Mesodermal cell (in vitro differentiated cells): Measurements from ENCODE around the gene TIMM44.

Source experiments
- H3K27ac ChIP-seq: 2 replicates; pipeline ENCODE4 v1.7.0; 2013; ENCODE audit warnings: mild to moderate bottlenecking, low read depth, low read length, moderate library complexity; ENCODE audit not compliant: severe bottlenecking
- H3K36me3 ChIP-seq: 2 replicates; pipeline ENCODE4 v1.7.1; 2013; ENCODE audit warnings: mild to moderate bottlenecking, low read length, moderate library complexity; ENCODE audit not compliant: control insufficient read depth, insufficient read depth
- H3K4me1 ChIP-seq: one replicate; pipeline ENCODE4 v1.7.1; 2013; ENCODE audit warnings: mild to moderate bottlenecking, low read length; ENCODE audit not compliant: insufficient read depth, control insufficient read depth, poor library complexity, severe bottlenecking
- H3K4me3 ChIP-seq: 2 replicates; pipeline ENCODE4 v1.7.0; 2013; ENCODE audit warnings: low read length, control low read depth, mild to moderate bottlenecking; ENCODE audit not compliant: insufficient read depth, poor library complexity, severe bottlenecking; ENCODE audit errors: extremely low read depth
- H3K9me3 ChIP-seq: 2 replicates; pipeline ENCODE4 v1.7.1; 2013; ENCODE audit warnings: mild to moderate bottlenecking, low read length, moderate library complexity; ENCODE audit not compliant: control insufficient read depth
- WGBS, 2 experiments: methylation state at CpG; one replicate each; pipeline ENCODE4 v1.1.5; 2013; ENCODE audit warnings: missing lambda C conversion rate in 2 of 2; ENCODE audit not compliant: insufficient coverage in 2 of 2; 5-methylcytosine and 5-hydroxymethylcytosine counted together

TIMM44 gene

GRCh38 chr19:7982651-7983099 lies 39.2 kb upstream of the TIMM44 start:
- Histone ChIP-seq H3K4me3 (no peak overlapping the region), H3K4me1 (peaks cover 12% of the 10 kb centered on the region), H3K36me3 (peaks cover 98% of the 10 kb centered on the region), H3K27ac (no peak overlapping the region), H3K9me3 (no peaks in the 10 kb centered on the region)
- WGBS, 2 experiments = 89 to 96% methylated on average over 19 to 21 of the region's 21 CpGs

DNA sequence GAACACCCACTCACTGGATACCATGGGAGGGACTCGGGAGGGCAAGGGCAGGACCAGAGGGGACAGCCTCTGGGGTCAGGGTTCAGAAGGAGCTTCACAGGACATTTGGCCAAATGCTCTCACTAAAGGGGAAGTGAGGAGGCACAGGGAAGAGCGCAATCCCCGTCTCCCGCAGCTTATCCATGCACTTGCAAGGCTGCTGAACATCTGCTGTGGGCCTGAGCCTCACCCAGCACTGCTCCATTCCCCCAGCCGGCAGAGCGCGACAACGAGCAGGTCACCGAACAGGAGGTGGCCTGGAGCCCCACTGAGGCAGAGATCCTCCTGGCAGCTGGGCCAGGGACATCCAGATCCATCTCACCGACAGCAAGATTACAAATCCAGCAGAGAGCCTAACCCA lies 38.6 kb upstream of the TIMM44 start:
- peaks cover 98% of the 10 kb centered on the region for H3K36me3 ChIP-seq
- WGBS, 2 experiments = 99 to 100% methylated on average over 2 to 10 of the region's 10 CpGs

GRCh38 chr19:7981661-7982060 lies 38.2 kb upstream of the TIMM44 start:
- Histone ChIP-seq H3K9me3 (no peaks in the 10 kb centered on the region), H3K4me1 (peaks cover 3% of the 10 kb centered on the region), H3K4me3 (no peak overlapping the region), H3K27ac (no peak overlapping the region), H3K36me3 (peaks cover 99% of the 10 kb centered on the region)
- WGBS, 2 experiments = 93 to 100% methylated on average over 5 to 7 of the region's 7 CpGs

More for the DNA sequence above, 38.6 kb upstream of the TIMM44 start:
- H3K9me3 ChIP-seq = no peaks in the 10 kb centered on the region
- H3K4me3 ChIP-seq = no peak overlapping the region
- no peak overlapping the region for H3K27ac ChIP-seq
- peaks cover 7% of the 10 kb centered on the region for H3K4me1 ChIP-seq

DNA sequence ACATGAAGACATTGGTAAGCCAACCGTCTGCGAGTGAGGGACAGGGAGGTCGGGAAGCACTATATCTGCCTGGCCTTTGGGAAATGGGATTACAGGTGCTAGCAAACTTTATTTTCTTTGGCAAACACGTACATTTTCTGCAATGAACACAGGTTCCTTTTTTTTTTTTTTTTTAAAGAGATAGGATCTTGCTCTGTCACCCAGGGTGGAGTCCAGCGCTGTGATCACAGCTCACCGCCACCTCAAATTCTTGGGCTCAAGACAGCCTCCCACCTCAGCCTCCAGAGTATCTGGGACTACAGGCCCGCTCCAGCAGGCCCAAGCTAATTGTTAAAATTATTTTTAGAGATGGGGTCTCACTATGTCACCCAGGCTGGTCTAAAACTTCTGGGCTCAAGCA lies 37.7 kb upstream of the TIMM44 start:
- no peaks in the 10 kb centered on the region for H3K9me3 ChIP-seq
- H3K4me3 ChIP-seq = no peak overlapping the region
- H3K4me1 ChIP-seq = no peaks in the 10 kb centered on the region
- H3K36me3 ChIP-seq = peaks cover 99% of the 10 kb centered on the region
- H3K27ac ChIP-seq = no peak overlapping the region
- WGBS, 2 experiments = 94 to 98% methylated on average over 5 to 6 of the region's 7 CpGs

DNA sequence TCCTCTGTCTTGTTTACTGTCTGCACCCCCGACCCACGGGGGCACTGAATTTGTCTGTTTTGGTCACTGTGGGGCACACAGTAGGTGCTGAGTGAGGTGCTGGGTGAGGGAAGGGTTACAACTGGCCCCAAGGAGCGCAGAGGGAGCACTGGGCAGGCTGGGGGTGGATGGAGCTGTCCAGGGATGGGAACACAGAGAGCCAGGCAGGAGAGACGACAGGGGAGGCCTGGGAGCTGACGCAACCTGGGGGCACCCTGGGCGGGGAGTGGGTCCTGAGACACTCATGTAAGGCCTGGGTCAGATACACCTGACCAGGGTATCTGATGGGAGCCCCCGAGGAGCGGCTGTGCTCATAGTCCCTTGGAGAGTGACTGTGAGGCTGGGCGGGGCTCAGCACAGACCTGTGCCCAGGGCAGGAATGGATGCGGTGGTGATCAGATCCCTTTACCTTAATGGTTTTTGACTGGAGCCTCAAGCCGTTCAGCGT lies 37.2 kb upstream of the TIMM44 start:
- Histone ChIP-seq H3K4me1 (no peaks in the 10 kb centered on the region), H3K36me3 (peaks cover 97% of the 10 kb centered on the region), H3K27ac (no peak overlapping the region), H3K4me3 (no peak overlapping the region), H3K9me3 (no peaks in the 10 kb centered on the region)
- WGBS, 2 experiments = 96 to 97% methylated on average over 11 to 12 of the region's 12 CpGs

DNA sequence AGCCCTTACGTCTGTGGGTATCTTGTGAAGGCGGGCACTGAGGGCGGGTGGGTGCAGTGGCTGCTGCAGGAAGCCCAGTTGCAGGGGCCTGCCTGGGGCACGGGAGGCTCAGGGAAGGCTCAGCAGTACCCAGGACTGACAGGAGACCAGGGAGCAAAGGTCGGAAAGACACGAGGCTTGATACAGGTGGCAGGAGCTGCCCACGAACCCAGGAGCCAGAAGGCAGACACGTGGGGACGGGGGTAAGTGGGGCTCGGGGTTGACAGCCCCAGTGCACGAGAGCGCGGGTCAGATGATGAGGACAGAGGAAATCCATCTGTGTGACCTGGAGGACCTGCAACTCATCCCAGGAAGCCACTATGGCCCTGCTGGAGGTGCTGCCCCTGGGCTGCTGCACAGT lies 36.7 kb upstream of the TIMM44 start:
- H3K36me3 ChIP-seq = peaks cover 97% of the 10 kb centered on the region
- H3K4me3 ChIP-seq = no peak overlapping the region
- WGBS, 2 experiments = 93 to 99% methylated on average over 11 to 12 of the region's 13 CpGs
- no peaks in the 10 kb centered on the region for H3K4me1 ChIP-seq
- H3K27ac ChIP-seq = no peak overlapping the region
- no peaks in the 10 kb centered on the region for H3K9me3 ChIP-seq

DNA sequence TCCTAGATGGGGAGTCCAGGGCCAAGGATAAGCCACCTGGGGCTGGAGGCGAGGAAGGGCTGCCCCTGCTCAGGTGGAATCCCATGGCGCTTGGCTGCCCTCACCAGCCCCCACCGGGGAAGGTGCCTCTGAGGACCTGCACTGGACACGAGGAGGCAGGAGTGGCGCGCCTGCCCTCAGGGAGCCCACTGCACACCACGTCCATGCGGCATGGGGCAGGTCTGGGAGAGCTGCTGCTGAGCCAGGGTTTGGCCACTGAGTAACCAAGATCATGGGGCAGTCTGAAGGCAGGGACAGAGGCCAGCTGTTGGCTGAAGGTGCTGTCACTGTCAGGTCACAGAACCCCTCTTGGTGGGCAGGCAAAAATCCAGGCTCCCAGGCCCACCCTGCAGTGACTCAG lies 36.1 kb upstream of the TIMM44 start:
- peaks cover 97% of the 10 kb centered on the region for H3K36me3 ChIP-seq
- no peaks in the 10 kb centered on the region for H3K4me1 ChIP-seq
- no peak overlapping the region for H3K4me3 ChIP-seq
- WGBS, 2 experiments = 95 to 99% methylated on average over 8 of the region's 8 CpGs
- no peaks in the 10 kb centered on the region for H3K9me3 ChIP-seq
- no peak overlapping the region for H3K27ac ChIP-seq

- 89 to 95% methylated on average over 8 to 9 of the region's 10 CpGs for WGBS, 2 experiments
- no peaks in the 10 kb centered on the region for H3K9me3 ChIP-seq
- no peak overlapping the region for H3K27ac ChIP-seq
- H3K36me3 ChIP-seq = peaks cover 97% of the 10 kb centered on the region
- H3K4me3 ChIP-seq = no peak overlapping the region
- no peaks in the 10 kb centered on the region for H3K4me1 ChIP-seq
Measured at GRCh38 chr19:7979011-7979410, 35.5 kb upstream of the TIMM44 start.

- 95 to 97% methylated on average over 12 of the region's 12 CpGs for WGBS, 2 experiments
- no peak overlapping the region for H3K4me3 ChIP-seq
- no peaks in the 10 kb centered on the region for H3K4me1 ChIP-seq
- no peak overlapping the region for H3K27ac ChIP-seq
- no peaks in the 10 kb centered on the region for H3K9me3 ChIP-seq
- peaks cover 97% of the 10 kb centered on the region for H3K36me3 ChIP-seq
Measured at GRCh38 chr19:7978179-7978825, 34.8 kb upstream of the TIMM44 start.

GRCh38 chr19:7977723-7978040 lies 34.2 kb upstream of the TIMM44 start:
- WGBS, 2 experiments = 95 to 97% methylated on average over 6 of the region's 6 CpGs
- H3K9me3 ChIP-seq = no peaks in the 10 kb centered on the region
- no peak overlapping the region for H3K4me3 ChIP-seq
- H3K36me3 ChIP-seq = peaks cover 97% of the 10 kb centered on the region
- H3K27ac ChIP-seq = no peak overlapping the region
- H3K4me1 ChIP-seq = no peaks in the 10 kb centered on the region

GRCh38 chr19:7977021-7977722 lies 33.7 kb upstream of the TIMM44 start:
- 98 to 99% methylated on average over 14 to 15 of the region's 15 CpGs for WGBS, 2 experiments
- Histone ChIP-seq H3K4me3 (no peak overlapping the region), H3K9me3 (no peaks in the 10 kb centered on the region), H3K4me1 (no peaks in the 10 kb centered on the region), H3K36me3 (peaks cover 97% of the 10 kb centered on the region), H3K27ac (no peak overlapping the region)
